SK-N-SH treated with all-trans-retinoic acid at 6 μM for 48 hours (cell line): ENCODE data around the gene CCL17.

Source experiments
- ATAC-seq: fragments of 200-7000 bp; cut with Tn5 transposase; 3 replicates; pipeline ENCODE4 v1.9.1; 2020; ENCODE audit warnings: mild to moderate bottlenecking, moderate library complexity
- BACH2 ChIP-seq: fragments of 250-450 bp; sonication (Bioruptor Pico); IDR thresholded peaks from 2 replicates; pipeline ENCODE4 v1.9.0; 2021; ENCODE audit warnings: mild to moderate bottlenecking, borderline replicate concordance
- CREB5 ChIP-seq: fragments of 250-450 bp; sonication (Bioruptor Pico); IDR thresholded peaks from 2 replicates; pipeline ENCODE4 v1.5.1; 2020; ENCODE audit warnings: low read depth, mild to moderate bottlenecking, moderate library complexity
- CSRNP3 ChIP-seq: fragments of 250-450 bp; sonication (Bioruptor Pico); IDR thresholded peaks from 2 replicates; pipeline ENCODE4 v1.5.1; 2021; ENCODE audit warnings: mild to moderate bottlenecking, moderate library complexity
- ESRRG ChIP-seq: fragments of 250-450 bp; sonication (Bioruptor Pico); IDR thresholded peaks from 2 replicates; pipeline ENCODE4 v1.6.1; 2021; ENCODE audit warnings: mild to moderate bottlenecking
- GLIS3 ChIP-seq: fragments of 250-450 bp; sonication (Bioruptor Pico); IDR thresholded peaks from 2 replicates; pipeline ENCODE4 v1.5.0; 2020; ENCODE audit warnings: mild to moderate bottlenecking, moderate library complexity
- ISL1 ChIP-seq: fragments of 250-450 bp; sonication (Bioruptor Pico); IDR thresholded peaks from 2 replicates; pipeline ENCODE4 v2.1.2; 2022; ENCODE audit warnings: mild to moderate bottlenecking, moderate library complexity
- OSR1 ChIP-seq: fragments of 250-450 bp; sonication (Bioruptor Pico); IDR thresholded peaks from 2 replicates; pipeline ENCODE4 v1.8.0; 2022; ENCODE audit warnings: moderate library complexity, mild to moderate bottlenecking, inconsistent platforms
- PATZ1 ChIP-seq: fragments of 250-450 bp; sonication (Bioruptor Pico); IDR thresholded peaks from 2 replicates; pipeline ENCODE4 v1.8.0; 2020; ENCODE audit warnings: mild to moderate bottlenecking, moderate library complexity, borderline replicate concordance
- PPARA ChIP-seq: fragments of 250-450 bp; sonication (Bioruptor Pico); IDR thresholded peaks from 2 replicates; pipeline ENCODE4 v1.5.0; 2020; ENCODE audit warnings: mild to moderate bottlenecking, borderline replicate concordance
- TCF4 ChIP-seq: fragments of 250-450 bp; sonication (Bioruptor Pico); IDR thresholded peaks from 2 replicates; pipeline ENCODE4 v1.8.0; 2021; ENCODE audit warnings: mild to moderate bottlenecking, moderate library complexity, borderline replicate concordance
- TOX ChIP-seq: fragments of 250-450 bp; sonication (Bioruptor Pico); IDR thresholded peaks from 2 replicates; pipeline ENCODE4 v1.8.0; 2021; ENCODE audit warnings: mild to moderate bottlenecking, moderate library complexity, borderline replicate concordance
- TSHZ2 ChIP-seq: fragments of 250-450 bp; sonication (Bioruptor Pico); IDR thresholded peaks from 2 replicates; pipeline ENCODE4 v1.5.0; 2020; ENCODE audit warnings: mild to moderate bottlenecking, moderate library complexity
- ZC3H10 ChIP-seq: fragments of 250-450 bp; sonication (Bioruptor Pico); IDR thresholded peaks from 2 replicates; pipeline ENCODE4 v1.5.1; 2021; ENCODE audit warnings: mild to moderate bottlenecking, moderate library complexity
- ZFP3 ChIP-seq: fragments of 250-450 bp; sonication (Bioruptor Pico); IDR thresholded peaks from 2 replicates; pipeline ENCODE4 v1.5.0; 2020; ENCODE audit warnings: mild to moderate bottlenecking, moderate library complexity
- ZFP30 ChIP-seq: fragments of 450-650 bp; formaldehyde crosslinking; IDR thresholded peaks from 2 replicates; pipeline ENCODE4 v1.5.0; 2022; ENCODE audit warnings: mild to moderate bottlenecking, moderate library complexity
- ZNF565 ChIP-seq: fragments of 450-650 bp; formaldehyde crosslinking; conservative IDR thresholded peaks from 2 replicates; pipeline ENCODE4 v1.5.0; 2020; ENCODE audit warnings: low read depth, mild to moderate bottlenecking, moderate library complexity
- ZNF70 ChIP-seq: fragments of 450-650 bp; formaldehyde crosslinking; IDR thresholded peaks from 2 replicates; pipeline ENCODE4 v1.5.0; 2020; ENCODE audit warnings: mild to moderate bottlenecking, moderate library complexity
- ZNF8 ChIP-seq: fragments of 450-650 bp; formaldehyde crosslinking; IDR thresholded peaks from 2 replicates; pipeline ENCODE4 v1.5.0; 2020; ENCODE audit warnings: mild to moderate bottlenecking, moderate library complexity

The CCL17 gene

GRCh38 chr16:57416084-57416483, 11.5 kb downstream of the CCL17 start:
- no peak for TF ChIP-seq ZNF70
- no peak for TF ChIP-seq TSHZ2 (CRISPR knock-in tag)
- TF ChIP-seq ZFP3, result no peak
- TF ChIP-seq TOX (CRISPR knock-in tag), result no peak
- no peak for TF ChIP-seq ZC3H10 (CRISPR knock-in tag)
- TF ChIP-seq ESRRG (CRISPR knock-in tag), result no peak
- TF ChIP-seq OSR1 (CRISPR knock-in tag), result no peak
- no peak for TF ChIP-seq CREB5 (CRISPR knock-in tag)
- no peak for TF ChIP-seq CSRNP3 (CRISPR knock-in tag)
- TF ChIP-seq ZFP30 (CRISPR knock-in tag), result no peak
- TF ChIP-seq, all 23 proteins: peak for 0
- no peak for ATAC-seq

- TF ChIP-seq PPARA (CRISPR knock-in tag), result no peak
- TF ChIP-seq OSR1 (CRISPR knock-in tag), result no peak
- TF ChIP-seq GLIS3, result no peak
- TF ChIP-seq ZNF8, result no peak
- TF ChIP-seq BACH2, result no peak
- no peak for TF ChIP-seq ZNF565
- no peak for ATAC-seq
These were observed 14.9 kb downstream of the CCL17 start for GRCh38 chr16:57419506-57419905.

- TF ChIP-seq TCF4 (no peak), TOX (CRISPR knock-in tag) (no peak)
- peak; percentile 82 for ATAC-seq
These were observed 17.7 kb downstream of the CCL17 start for GRCh38 chr16:57422026-57422944.

- TF ChIP-seq ZFP3 (no peak), TCF4 (no peak), ZNF70 (no peak), TSHZ2 (CRISPR knock-in tag) (no peak), ISL1 (CRISPR knock-in tag) (no peak), PPARA (CRISPR knock-in tag) (no peak), PATZ1 (no peak)
- TF ChIP-seq, all 23 proteins: peak for 0
- ATAC-seq, result no peak
These were observed 18.6 kb downstream of the CCL17 start for GRCh38 chr16:57423152-57423551.
